ENCODE measurements around the gene SPRYD3. TPM values are rescaled to one million over a fixed set of nuclear protein-coding genes. Genes with fewer than 3 reads are reported as not detected.
"Not testable (repeated sequence)": the region's sequence is repeated elsewhere in the genome, so short reads cannot be mapped to it uniquely, and the experiment has no call there.

The SPRYD3 gene
- total and polyA plus RNA-seq, 11 donors = 26.0 to 94.7 (median 48.5) TPM

GRCh38 chr12:53042607-53043454 is 36.4 kb downstream of the SPRYD3 start:
- TF ChIP-seq POLR2A (IDR thresholded peaks at IDR 0.05) (no peak), CTCF (IDR thresholded peaks at IDR 0.05) (no peak)
- H3K9me3 ChIP-seq = no peaks in the 10 kb centered on the region
- no peak for ATAC-seq
- peaks cover 10 to 59% (median 47%) of the 10 kb centered on the region in 12 donors for H3K4me1 ChIP-seq
- intact Hi-C loops (cut with DNase I) = no loop called here
- H3K4me3 ChIP-seq = no peak overlapping the region
- H3K27me3 ChIP-seq = no peaks in the 10 kb centered on the region
- DNase-seq = no peak
- H3K27ac ChIP-seq = peak overlapping the region in 5 of 12 donors; percentile 3 to 100 (median 27)
- WGBS, 4 donors = 77 to 86% (median 82%) methylated on average over 7 of the region's 7 CpGs
- H3K36me3 ChIP-seq = peaks cover 0 to 51% (median 31%) of the 10 kb centered on the region in 9 donors

GRCh38 chr12:53039851-53040250 is 39.3 kb downstream of the SPRYD3 start:
- Histone ChIP-seq H3K27me3 (no peaks in the 10 kb centered on the region), H3K4me3 (no peak overlapping the region), H3K4me1 (peaks cover 0 to 40% (median 30%) of the 10 kb centered on the region in 12 donors), H3K9me3 (no peaks in the 10 kb centered on the region), H3K36me3 (peaks cover 3 to 81% (median 60%) of the 10 kb centered on the region in 9 donors), H3K27ac (peak overlapping the region in 2 of 12 donors; percentile 65)
- TF ChIP-seq POLR2A (IDR thresholded peaks at IDR 0.05) (no peak), CTCF (IDR thresholded peaks at IDR 0.05) (no peak)
- intact Hi-C loops (cut with DNase I) = loop anchor here in 1 of 10 donors (2.0 kb wide), 1 partner anchor 59 kb away; no protein-coding TSS in a partner anchor
- no peak for ATAC-seq
- 73 to 84% (median 78%) methylated on average over 3 to 4 of the region's 4 CpGs for WGBS, 4 donors
- DNase-seq = no peak

GRCh38 chr12:53036802-53037201 is 42.4 kb downstream of the SPRYD3 start:
- no peak overlapping the region for H3K27ac ChIP-seq
- WGBS, 4 donors = 86 to 93% (median 87%) methylated on average over 3 of the region's 3 CpGs
- H3K4me3 ChIP-seq = no peak overlapping the region
- no peak for TF ChIP-seq POLR2A (IDR thresholded peaks at IDR 0.05)
- no peak for TF ChIP-seq CTCF (IDR thresholded peaks at IDR 0.05)
- DNase-seq = no peak
- H3K36me3 ChIP-seq = peaks cover 8 to 98% (median 91%) of the 10 kb centered on the region in 9 donors
- no peaks in the 10 kb centered on the region for H3K27me3 ChIP-seq
- peaks cover 0 to 37% (median 11%) of the 10 kb centered on the region in 12 donors for H3K4me1 ChIP-seq
- intact Hi-C loops (cut with DNase I) = no loop called here
- no peaks in the 10 kb centered on the region for H3K9me3 ChIP-seq
- ATAC-seq = no peak

- intact Hi-C loops (cut with DNase I) = loop anchor here in 1 of 10 donors (2.0 kb wide), 1 partner anchor 18 kb away; no protein-coding TSS in a partner anchor
- DNase-seq (no peak), ATAC-seq (no peak)
- peak overlapping the region in 1 of 12 donors; percentile 0 for H3K27ac ChIP-seq
- no peaks in the 10 kb centered on the region for H3K9me3 ChIP-seq
- H3K4me3 ChIP-seq = no peak overlapping the region
- H3K27me3 ChIP-seq = no peaks in the 10 kb centered on the region
- peaks cover 11 to 99% (median 97%) of the 10 kb centered on the region in 9 donors for H3K36me3 ChIP-seq
- WGBS, 4 donors = 65 to 80% (median 75%) methylated on average over 8 of the region's 8 CpGs
- TF ChIP-seq POLR2A (IDR thresholded peaks at IDR 0.05) (no peak), CTCF (IDR thresholded peaks at IDR 0.05) (no peak)
- peaks cover 0 to 33% (median 11%) of the 10 kb centered on the region in 12 donors for H3K4me1 ChIP-seq
These were observed 44.7 kb downstream of the SPRYD3 start for GRCh38 chr12:53034459-53034858.

- DNase-seq = peak in 2 of 5 donors; percentile 12 to 41
- H3K4me3 ChIP-seq, H3K9me3 ChIP-seq, ATAC-seq, H3K27me3 ChIP-seq: not testable (repeated sequence)
- WGBS, 4 donors = 85 to 89% (median 87%) methylated on average over 10 of the region's 10 CpGs
- peaks cover 0 to 27% (median 8%) of the 10 kb centered on the region in 12 donors for H3K4me1 ChIP-seq
- intact Hi-C loops (cut with DNase I) = loop anchor here in 1 of 10 donors (2.0 kb wide), 1 partner anchor 17 kb away; no protein-coding TSS in a partner anchor
- peaks cover 13 to 99% (median 97%) of the 10 kb centered on the region in 9 donors for H3K36me3 ChIP-seq
- H3K27ac ChIP-seq = peak overlapping the region in 1 of 12 donors; percentile 0
These were observed 45.4 kb downstream of the SPRYD3 start for GRCh38 chr12:53033832-53034231.

All from heart left ventricle (tissue), 16 donors.